Ovary (tissue), 9 donors: Measurements from ENCODE around the gene MTAP. TPM values are rescaled to one million over a fixed set of nuclear protein-coding genes. Genes with fewer than 3 reads are reported as not detected.

Source experiments
- DNase-seq, 5 donors: peaks; one replicate each; pipeline ENCODE4 v3.0.0-alpha.2; 2019 to 2020
- H3K27ac ChIP-seq, 2 donors: fragments of 200-600 bp; one replicate each; pipeline versions ENCODE4 v1.5.1 to v1.8.0; 2019 to 2022
- H3K27me3 ChIP-seq: fragments of 200-600 bp; one replicate; pipeline ENCODE4 v1.8.0; 2022
- H3K36me3 ChIP-seq: fragments of 200-600 bp; sonication (generic); one replicate; pipeline ENCODE4 v1.5.1; 2019
- H3K4me1 ChIP-seq: one replicate; pipeline ENCODE4 v1.8.1; 2013; ENCODE audit warnings: mild to moderate bottlenecking, moderate library complexity; ENCODE audit not compliant: insufficient read depth
- H3K4me3 ChIP-seq: fragments of 200-600 bp; sonication (generic); one replicate; pipeline ENCODE4 v1.5.1; 2017
- H3K9me3 ChIP-seq, 2 donors: fragments of 200-600 bp in 1 of 2; sonication (generic) in 1 of 2; one replicate each; pipeline versions ENCODE4 v1.5.1 to v1.8.1; 2013 to 2019; ENCODE audit warnings: mild to moderate bottlenecking in 1 of 2, moderate library complexity in 1 of 2
- CTCF ChIP-seq, 3 donors: fragments of 450-650 bp in 2 of 3; fragments of 200-600 bp in 1 of 3; IDR thresholded peaks; one replicate each; pipeline versions ENCODE4 v1.5.1 to v1.8.0; 2016 to 2022; ENCODE audit warnings: antibody characterized with exemption in 3 of 3, mild to moderate bottlenecking in 1 of 3
- EP300 ChIP-seq: sonication (generic); formaldehyde crosslinking; IDR thresholded peaks from one replicate; pipeline ENCODE4 v1.6.1; 2017; ENCODE audit warnings: antibody characterized with exemption
- POLR2A ChIP-seq: fragments of 450-650 bp; IDR thresholded peaks from one replicate; pipeline ENCODE4 v1.6.1; 2017; ENCODE audit warnings: antibody characterized with exemption, mild to moderate bottlenecking, moderate library complexity
- WGBS, 3 donors: extraction: QIAGEN DNeasy Blood & Tissue Kit in 1 of 3; methylation state at CpG; one replicate each; pipeline versions ENCODE4 v1.1.5 to v1.1.7; 2013 to 2017; 5-methylcytosine and 5-hydroxymethylcytosine counted together
- intact Hi-C, 4 donors: fragments of 100-400 bp; cut with DNase I; formaldehyde crosslinking; loops; one replicate each; pipeline versions ENCODE4 v1.11.0 to v1.15.1; 2022 to 2023
- polyA plus RNA-seq, 2 donors: library from polyadenylated mRNA; stranded (reverse); fragments of 200-250 nt in 1 of 2; fragments of 350-450 nt in 1 of 2; fragmentation: Illumina TruSeq in 1 of 2; extraction: RNeasy Lipid Tissue Mini Kit (QIAGEN cat#74804) in 1 of 2; gene quantifications; one replicate each; pipeline ENCODE4 v1.2.3, GENCODE V29; 2013 to 2014
- total RNA-seq, 7 donors: library from RNA; depleted of rRNA in 2 of 7; stranded (reverse); fragments of >200 nt in 2 of 7; fragmentation: NEBNext Ultra II Directional in 3 of 7; extraction: Animal tissue kit (Norgen Biotek cat#: 25700) in 3 of 7; gene quantifications; one replicate each; pipeline versions ENCODE4 v1.1.0 to v1.2.4, GENCODE V29; 2016 to 2023
- donor health status: DM: no; HTN: no; CAD: no; lungs with moderate emphysema.
- donor health status: DM: no; HTN: no; CAD: no.
- donor health status: Bipolar disorder and iron deficiency.
- donor health status: DM: yes; HTN: yes; CAD: no.
- donor health status: DM: no; HTN: no; CAD: no.
- donor health status: DM: yes; HTN: yes; CAD: no.

Gene MTAP
- total and polyA plus RNA-seq, 9 donors = 12.2 to 43.3 (median 34.0) TPM

- no peaks in the 10 kb centered on the region for H3K4me1 ChIP-seq
- H3K4me3 ChIP-seq = no peak overlapping the region
- TF ChIP-seq POLR2A = no peak
- TF ChIP-seq EP300 = no peak
- no peak for TF ChIP-seq CTCF (IDR thresholded peaks at IDR 0.05)
- no peak overlapping the region for H3K27ac ChIP-seq
- WGBS, 3 donors = 85 to 90% (median 87%) methylated on average over 4 of the region's 4 CpGs
- DNase-seq = no peak
- intact Hi-C loops = no loop called here
- H3K36me3 ChIP-seq = no peaks in the 10 kb centered on the region
- H3K9me3 ChIP-seq = peaks cover 0 to 5% of the 10 kb centered on the region in 2 donors
- H3K27me3 ChIP-seq = no peaks in the 10 kb centered on the region
Observed at GRCh38 chr9:21904371-21904770, 101.9 kb downstream of the MTAP start.

- no peak for TF ChIP-seq POLR2A
- Histone ChIP-seq H3K36me3 (no peaks in the 10 kb centered on the region), H3K27ac (no peak overlapping the region), H3K27me3 (no peaks in the 10 kb centered on the region), H3K4me3 (no peak overlapping the region), H3K4me1 (no peaks in the 10 kb centered on the region), H3K9me3 (peaks cover 0 to 5% of the 10 kb centered on the region in 2 donors)
- intact Hi-C loops = no loop called here
- WGBS, 3 donors = 79 to 82% (median 81%) methylated on average over 3 of the region's 3 CpGs
- no peak for DNase-seq
Observed at GRCh38 chr9:21904776-21905175, 102.3 kb downstream of the MTAP start.

GRCh38 chr9:21906213-21906612 lies 103.8 kb downstream of the MTAP start:
- H3K9me3 ChIP-seq = peaks cover 0 to 5% of the 10 kb centered on the region in 2 donors
- intact Hi-C loops = no loop called here
- WGBS, 3 donors = 93 to 94% (median 93%) methylated on average over 4 of the region's 4 CpGs

GRCh38 chr9:21906881-21907280 lies 104.4 kb downstream of the MTAP start:
- H3K27ac ChIP-seq = no peak overlapping the region
- no peaks in the 10 kb centered on the region for H3K4me1 ChIP-seq
- whole genome bisulfite sequencing, 3 donors = 97 to 99% (median 97%) methylated on average over 3 of the region's 3 CpGs
- no peaks in the 10 kb centered on the region for H3K27me3 ChIP-seq
- no peak overlapping the region for H3K4me3 ChIP-seq
- intact Hi-C loops = no loop called here
- no peaks in the 10 kb centered on the region for H3K36me3 ChIP-seq
- TF ChIP-seq EP300 = no peak
- no peak for TF ChIP-seq CTCF (IDR thresholded peaks at IDR 0.05)
- TF ChIP-seq POLR2A = no peak
- DNase-seq = no peak
- H3K9me3 ChIP-seq = peaks cover 0 to 5% of the 10 kb centered on the region in 2 donors

More at GRCh38 chr9:21906213-21906612, 103.8 kb downstream of the MTAP start:
- DNase-seq = no peak
- Histone ChIP-seq H3K4me3 (no peak overlapping the region), H3K4me1 (no peaks in the 10 kb centered on the region), H3K36me3 (no peaks in the 10 kb centered on the region), H3K27me3 (no peaks in the 10 kb centered on the region), H3K27ac (no peak overlapping the region)
- TF ChIP-seq CTCF (IDR thresholded peaks at IDR 0.05) (no peak), POLR2A (no peak), EP300 (no peak)

- Histone ChIP-seq H3K27me3 (no peaks in the 10 kb centered on the region), H3K9me3 (no peaks in the 10 kb centered on the region), H3K4me3 (no peak overlapping the region), H3K4me1 (no peaks in the 10 kb centered on the region), H3K36me3 (no peaks in the 10 kb centered on the region), H3K27ac (no peak overlapping the region)
- DNase-seq = no peak
- no peak for TF ChIP-seq CTCF (IDR thresholded peaks at IDR 0.05)
- no peak for TF ChIP-seq POLR2A
- no peak for TF ChIP-seq EP300
- intact Hi-C loops = no loop called here
- 9 to 11% (median 11%) methylated on average over 4 of the region's 4 CpGs for WGBS, 3 donors
Observed at GRCh38 chr9:21919377-21920362, 117.2 kb downstream of the MTAP start.
